ENCODE data around the gene VAPA. TPM values are rescaled to one million over a fixed set of nuclear protein-coding genes. Genes with fewer than 3 reads are reported as not detected.
A peak's percentile ranks its signal among the peaks of the same experiment; 100 is the strongest.

Gene VAPA
- total and polyA plus RNA-seq, 9 of the 15 experiments (the other 6 are each of a cell fraction or from before 2014, with no cell fraction given) = 219 to 902 (median 526) TPM

DNA sequence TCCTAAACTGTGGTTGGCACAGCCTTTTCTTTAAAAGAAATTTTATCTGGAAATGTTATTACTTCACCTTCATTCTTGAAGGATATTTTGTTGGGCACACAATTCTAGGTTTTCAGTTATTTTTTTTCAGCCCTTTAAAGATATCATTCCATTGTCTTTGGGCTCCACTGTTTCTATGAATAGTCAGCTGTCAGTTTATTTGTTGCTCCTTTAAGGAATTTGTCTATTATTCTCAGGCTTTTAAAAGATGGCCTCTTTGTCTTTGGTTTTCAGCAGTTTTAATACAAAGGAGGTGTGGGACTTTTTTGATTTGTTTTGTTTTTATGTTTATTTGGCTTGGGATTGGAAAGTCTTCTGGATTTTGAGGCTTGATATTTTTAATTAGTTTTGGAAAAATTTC is 61.8 kb downstream of the VAPA start (continued):
- TF ChIP-seq, protein P1, sequence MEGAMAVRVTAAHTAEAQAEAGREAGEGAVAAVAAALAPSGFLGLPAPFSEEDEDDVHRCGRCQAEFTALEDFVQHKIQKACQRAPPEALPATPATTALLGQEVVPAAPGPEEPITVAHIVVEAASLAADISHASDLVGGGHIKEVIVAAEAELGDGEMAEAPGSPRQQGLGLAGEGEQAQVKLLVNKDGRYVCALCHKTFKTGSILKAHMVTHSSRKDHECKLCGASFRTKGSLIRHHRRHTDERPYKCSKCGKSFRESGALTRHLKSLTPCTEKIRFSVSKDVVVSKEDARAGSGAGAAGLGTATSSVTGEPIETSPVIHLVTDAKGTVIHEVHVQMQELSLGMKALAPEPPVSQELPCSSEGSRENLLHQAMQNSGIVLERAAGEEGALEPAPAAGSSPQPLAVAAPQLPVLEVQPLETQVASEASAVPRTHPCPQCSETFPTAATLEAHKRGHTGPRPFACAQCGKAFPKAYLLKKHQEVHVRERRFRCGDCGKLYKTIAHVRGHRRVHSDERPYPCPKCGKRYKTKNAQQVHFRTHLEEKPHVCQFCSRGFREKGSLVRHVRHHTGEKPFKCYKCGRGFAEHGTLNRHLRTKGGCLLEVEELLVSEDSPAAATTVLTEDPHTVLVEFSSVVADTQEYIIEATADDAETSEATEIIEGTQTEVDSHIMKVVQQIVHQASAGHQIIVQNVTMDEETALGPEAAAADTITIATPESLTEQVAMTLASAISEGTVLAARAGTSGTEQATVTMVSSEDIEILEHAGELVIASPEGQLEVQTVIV (CRISPR knock-in tag; IDR thresholded peaks at IDR 0.05; ENCODE audit: borderline replicate concordance) = no peak
- TF ChIP-seq DDX20 (tag; IDR thresholded peaks at IDR 0.05; ENCODE audit: low read depth) (no peak), PTTG1 (tag; IDR thresholded peaks at IDR 0.05; ENCODE audit: low read depth) (no peak), TEAD4 (IDR thresholded peaks at IDR 0.05; ENCODE audit: low read length) (0 out of 2 replicates have a peak, but pooled peaks have one; percentile 28), TEAD4 (CRISPR knock-in tag; IDR thresholded peaks at IDR 0.05; ENCODE audit: borderline replicate concordance) (no peak), CBX5 (IDR thresholded peaks at IDR 0.05; ENCODE audit: borderline replicate concordance, low read depth) (peak; percentile 79), LEF1 (IDR thresholded peaks at IDR 0.05) (0 out of 2 replicates have a peak, but pooled peaks have one; percentile 17), CBX3 (IDR thresholded peaks at IDR 0.05; ENCODE audit: borderline replicate concordance in 1 of 2, low read length in 2 of 2) (peak in 1 of 2 experiments; percentile 98; a peak in 2 of 3 replicates), MLLT1 (IDR thresholded peaks at IDR 0.05) (0 out of 4 replicates have a peak, but pooled peaks of 1 of the 2 experiments have one; percentile 32), TRIM28 (IDR thresholded peaks at IDR 0.05) (peak; percentile 96), BACH1 (tag; IDR thresholded peaks at IDR 0.05) (no peak)
- TF ChIP-seq, protein P2, sequence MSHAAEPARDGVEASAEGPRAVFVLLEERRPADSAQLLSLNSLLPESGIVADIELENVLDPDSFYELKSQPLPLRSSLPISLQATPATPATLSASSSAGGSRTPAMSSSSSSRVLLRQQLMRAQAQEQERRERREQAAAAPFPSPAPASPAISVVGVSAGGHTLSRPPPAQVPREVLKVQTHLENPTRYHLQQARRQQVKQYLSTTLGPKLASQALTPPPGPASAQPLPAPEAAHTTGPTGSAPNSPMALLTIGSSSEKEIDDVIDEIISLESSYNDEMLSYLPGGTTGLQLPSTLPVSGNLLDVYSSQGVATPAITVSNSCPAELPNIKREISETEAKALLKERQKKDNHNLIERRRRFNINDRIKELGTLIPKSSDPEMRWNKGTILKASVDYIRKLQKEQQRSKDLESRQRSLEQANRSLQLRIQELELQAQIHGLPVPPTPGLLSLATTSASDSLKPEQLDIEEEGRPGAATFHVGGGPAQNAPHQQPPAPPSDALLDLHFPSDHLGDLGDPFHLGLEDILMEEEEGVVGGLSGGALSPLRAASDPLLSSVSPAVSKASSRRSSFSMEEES (CRISPR knock-in tag; IDR thresholded peaks at IDR 0.05) = no peak
